CD4-positive, alpha-beta T cell treated with Interleukin-1 beta for 1 hour (primary cell): Measurements from ENCODE around the gene QPCT.

Source experiments
- DNase-seq, 2 donors: peaks; one replicate each; pipeline ENCODE4 v3.0.0-alpha.2; 2020 to 2022

QPCT gene

GRCh38 chr2:37325625-37326071 is 18.8 kb upstream of the QPCT start:
- no peak for DNase-seq

- no peak for DNase-seq
Observed at GRCh38 chr2:37326285-37326684, 18.1 kb upstream of the QPCT start.

- DNase-seq: no peak
Observed at GRCh38 chr2:37326866-37327634, 17.4 kb upstream of the QPCT start.

GRCh38 chr2:37330681-37331080 is 13.7 kb upstream of the QPCT start:
- DNase-seq: no peak

- DNase-seq: no peak
Observed at GRCh38 chr2:37332560-37332959, 11.9 kb upstream of the QPCT start.

- DNase-seq: no peak
Observed at GRCh38 chr2:37333256-37333655, 11.2 kb upstream of the QPCT start.

- DNase-seq: no peak
Observed at GRCh38 chr2:37335604-37336003, 8.8 kb upstream of the QPCT start.

- no peak for DNase-seq
Observed at GRCh38 chr2:37337620-37338280, 6.7 kb upstream of the QPCT start.

- no peak for DNase-seq
Observed at GRCh38 chr2:37338933-37339332, 5.5 kb upstream of the QPCT start.

- no peak for DNase-seq
Observed at GRCh38 chr2:37340637-37341036, 3.8 kb upstream of the QPCT start.

GRCh38 chr2:37342591-37343220 is 1.7 kb upstream of the QPCT start:
- no peak for DNase-seq

GRCh38 chr2:37343537-37344434 is 644 bp upstream of the QPCT start:
- DNase-seq: no peak

- no peak for DNase-seq
Observed at GRCh38 chr2:37348155-37348554, 3.7 kb downstream of the QPCT start.

GRCh38 chr2:37349231-37349860 is 4.9 kb downstream of the QPCT start:
- peak in 1 of 2 donors; percentile 4 for DNase-seq

- DNase-seq: peak in 1 of 2 donors; percentile 37
Observed at GRCh38 chr2:37350034-37350433, 5.6 kb downstream of the QPCT start.

- no peak for DNase-seq
Observed at GRCh38 chr2:37354531-37354930, 10.1 kb downstream of the QPCT start.

GRCh38 chr2:37355735-37356134 is 11.3 kb downstream of the QPCT start:
- DNase-seq: no peak

GRCh38 chr2:37356299-37356698 is 11.9 kb downstream of the QPCT start:
- DNase-seq: no peak

GRCh38 chr2:37357069-37357468 is 12.6 kb downstream of the QPCT start:
- no peak for DNase-seq

GRCh38 chr2:37357530-37357929 is 13.1 kb downstream of the QPCT start:
- no peak for DNase-seq

GRCh38 chr2:37358466-37358865 is 14.0 kb downstream of the QPCT start:
- DNase-seq: no peak

GRCh38 chr2:37361216-37361815 is 16.9 kb downstream of the QPCT start:
- DNase-seq: no peak
